LNCAP (cell line): Measurements from ENCODE around the gene HECTD1.

ENCODE experiments used
- TF ChIP-seq, protein P1 (sequence below): fragments of 450-650 bp; IDR thresholded peaks from 2 replicates; pipeline ENCODE4 v1.5.1; 2017; ENCODE audit warnings: mild to moderate bottlenecking

Gene HECTD1

DNA sequence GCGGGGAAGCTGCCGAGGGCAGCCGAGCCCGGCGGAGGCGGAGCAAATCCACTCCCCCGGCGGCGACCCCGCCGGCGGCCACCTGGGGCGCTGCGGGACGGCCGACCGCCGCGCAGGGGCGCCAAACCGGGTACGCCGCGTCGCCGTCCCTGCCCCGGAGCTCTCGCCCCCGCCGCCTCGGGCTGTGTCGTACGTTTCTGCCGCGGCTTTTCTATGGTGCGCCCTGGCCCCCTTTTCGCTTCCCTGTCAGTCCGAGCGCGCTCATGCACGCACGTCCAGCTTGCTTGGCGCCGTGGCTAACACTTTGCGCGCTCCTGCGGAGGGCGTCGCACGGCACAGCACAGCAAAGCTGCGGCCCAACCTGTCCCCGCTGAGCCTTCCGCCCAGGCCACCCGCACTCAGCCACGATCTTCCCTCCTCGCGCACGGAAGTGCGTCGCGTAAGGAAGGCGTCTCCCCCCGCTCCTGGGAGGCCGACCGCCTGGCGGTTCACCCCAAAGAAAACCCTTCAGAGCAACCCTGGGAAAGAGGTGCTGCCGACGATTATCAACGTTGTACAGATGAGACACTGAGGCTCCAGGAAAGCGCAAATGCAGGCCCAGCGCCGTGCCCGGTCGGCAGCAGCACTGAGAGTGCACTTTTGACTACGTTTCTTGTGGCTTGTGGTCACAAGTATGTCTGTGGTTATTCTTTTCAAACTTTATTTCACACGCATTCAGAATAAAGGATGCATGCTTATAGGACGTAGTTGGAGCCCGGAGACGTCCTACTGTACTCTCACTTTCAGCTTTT, at the start of gene HECTD1:
Gene HECTD1 (minus strand): TSS at position 39 of the 791 bp plus-strand sequence. CDS start 1,857 bp downstream, outside the sequence.
- TF ChIP-seq, protein P1, sequence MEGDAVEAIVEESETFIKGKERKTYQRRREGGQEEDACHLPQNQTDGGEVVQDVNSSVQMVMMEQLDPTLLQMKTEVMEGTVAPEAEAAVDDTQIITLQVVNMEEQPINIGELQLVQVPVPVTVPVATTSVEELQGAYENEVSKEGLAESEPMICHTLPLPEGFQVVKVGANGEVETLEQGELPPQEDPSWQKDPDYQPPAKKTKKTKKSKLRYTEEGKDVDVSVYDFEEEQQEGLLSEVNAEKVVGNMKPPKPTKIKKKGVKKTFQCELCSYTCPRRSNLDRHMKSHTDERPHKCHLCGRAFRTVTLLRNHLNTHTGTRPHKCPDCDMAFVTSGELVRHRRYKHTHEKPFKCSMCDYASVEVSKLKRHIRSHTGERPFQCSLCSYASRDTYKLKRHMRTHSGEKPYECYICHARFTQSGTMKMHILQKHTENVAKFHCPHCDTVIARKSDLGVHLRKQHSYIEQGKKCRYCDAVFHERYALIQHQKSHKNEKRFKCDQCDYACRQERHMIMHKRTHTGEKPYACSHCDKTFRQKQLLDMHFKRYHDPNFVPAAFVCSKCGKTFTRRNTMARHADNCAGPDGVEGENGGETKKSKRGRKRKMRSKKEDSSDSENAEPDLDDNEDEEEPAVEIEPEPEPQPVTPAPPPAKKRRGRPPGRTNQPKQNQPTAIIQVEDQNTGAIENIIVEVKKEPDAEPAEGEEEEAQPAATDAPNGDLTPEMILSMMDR: peak; percentile 89

- TF ChIP-seq, protein P1: no peak
Measured at GRCh38 chr14:31257244-31257553, 49.6 kb upstream of the HECTD1 start.

DNA sequence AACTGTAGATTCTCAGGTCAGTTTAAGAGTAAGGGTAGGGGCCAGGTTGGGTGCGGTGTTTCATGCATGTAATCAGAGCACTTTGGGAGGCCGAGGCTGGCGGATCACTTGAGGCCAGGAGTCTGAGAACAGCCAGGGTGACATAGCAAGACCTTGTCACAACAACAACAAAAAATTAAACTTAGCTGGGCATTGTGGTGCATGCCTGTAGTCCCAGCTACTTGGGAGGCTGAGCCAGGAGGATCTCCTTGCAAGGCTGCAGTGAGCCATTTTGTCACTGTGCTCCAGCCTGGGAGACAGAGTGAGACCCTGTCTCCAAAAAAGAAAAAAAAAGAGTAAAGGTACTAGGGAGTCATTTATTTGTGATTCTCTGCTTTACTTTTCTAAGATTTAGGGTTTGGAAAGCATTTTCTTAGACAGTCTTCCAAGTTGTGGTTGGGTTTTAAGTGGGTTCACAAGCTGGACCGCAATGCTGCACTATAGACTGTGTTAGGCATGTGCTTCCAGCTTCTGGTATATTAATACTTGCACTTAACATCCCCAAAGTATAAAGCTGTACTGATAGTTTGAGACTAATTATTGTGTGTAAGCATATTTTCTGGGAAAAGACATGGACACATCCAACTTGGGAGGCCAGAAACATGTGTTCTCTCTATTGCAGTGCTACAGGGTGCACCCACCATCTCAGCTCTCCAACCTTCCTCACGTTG, 49.1 kb upstream of the HECTD1 start:
- TF ChIP-seq, protein P1: no peak

DNA sequence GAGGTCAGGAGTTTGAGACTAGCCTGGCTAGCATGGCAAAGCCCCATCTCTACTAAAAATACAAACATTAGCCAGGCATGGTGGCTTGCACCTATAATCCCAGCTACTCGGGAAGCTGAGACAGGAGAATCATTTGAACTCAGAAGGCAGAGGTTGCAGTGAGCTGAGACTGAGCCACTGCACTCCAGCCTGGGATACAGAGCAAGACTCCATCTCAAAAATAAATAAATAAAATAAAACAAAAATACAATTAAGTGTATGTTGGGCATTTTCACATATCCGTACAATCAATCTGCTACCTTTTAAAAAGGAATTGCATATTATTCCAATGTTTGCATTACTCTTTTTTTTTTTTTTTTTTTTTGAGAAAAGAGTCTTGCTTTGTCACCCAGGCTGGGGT, 47.7 kb upstream of the HECTD1 start:
- TF ChIP-seq, protein P1: no peak

- TF ChIP-seq, protein P1: no peak
Measured at GRCh38 chr14:31253746-31254471, 46.3 kb upstream of the HECTD1 start.

DNA sequence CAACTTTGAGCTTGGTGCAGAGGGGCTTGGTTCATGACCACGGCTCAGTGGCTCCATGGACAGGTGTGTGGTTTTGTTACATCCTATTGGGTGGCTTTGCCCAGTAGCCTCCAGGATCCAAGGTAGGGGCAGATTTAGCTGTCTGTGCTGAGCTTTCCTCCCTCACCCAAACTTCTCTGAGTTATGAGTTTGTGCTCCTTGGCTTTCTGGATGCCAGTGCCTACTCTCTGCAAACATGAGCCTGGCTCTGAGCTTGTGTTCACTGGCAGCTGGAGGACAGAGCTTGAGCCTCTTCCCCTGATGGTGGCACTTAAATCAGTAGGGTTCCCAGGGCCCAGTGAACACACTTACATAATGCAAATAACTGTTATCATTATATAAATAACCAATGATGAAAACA, 45.3 kb upstream of the HECTD1 start:
- TF ChIP-seq, protein P1: no peak

- TF ChIP-seq, protein P1: no peak
Measured at GRCh38 chr14:31251028-31251958, 43.7 kb upstream of the HECTD1 start.
